ENCODE results near the gene PLEKHB2. TPM values are rescaled to one million over a fixed set of nuclear protein-coding genes. Genes with fewer than 3 reads are reported as not detected.
"Not testable (repeated sequence)": the region's sequence is repeated elsewhere in the genome, so short reads cannot be mapped to it uniquely, and the experiment has no call there.

Gene PLEKHB2
- total RNA-seq, 1 experiment from 2014 or later, result 55.9 TPM

GRCh38 chr2:131178721-131179418 is 73.7 kb downstream of the PLEKHB2 start:
- not testable (repeated sequence) for H3K27ac ChIP-seq (ENCODE audit: insufficient read length, low read depth, low read length); H3K79me2 ChIP-seq (ENCODE audit: insufficient read depth, low read length); H3K9me3 Mint-ChIP-seq; H3K9ac ChIP-seq (ENCODE audit: extremely low read depth, insufficient read length, low read length); H3K4me2 ChIP-seq (ENCODE audit: insufficient read depth, insufficient read length, low read length); H2AFZ ChIP-seq (ENCODE audit: low read length); H2BK20ac ChIP-seq (ENCODE audit: low read depth, low read length, poor library complexity, severe bottlenecking); H3K56ac ChIP-seq (ENCODE audit: insufficient read length, low read depth, low read length); H4K5ac ChIP-seq (ENCODE audit: insufficient read length, low read depth, low read length); H3K4me1 ChIP-seq (ENCODE audit: insufficient read depth, low read length); H2BK12ac ChIP-seq (ENCODE audit: insufficient read length, low read depth, low read length); H2BK5ac ChIP-seq (ENCODE audit: insufficient read length, low read length); H2BK120ac ChIP-seq (ENCODE audit: low read depth, low read length, poor library complexity, severe bottlenecking); H3K4me3 Mint-ChIP-seq; H3K4ac ChIP-seq (ENCODE audit: low read depth, low read length); H3T11ph ChIP-seq (ENCODE audit: low read length); H2BK15ac ChIP-seq (ENCODE audit: low read depth, low read length); H3K27me3 ChIP-seq (ENCODE audit: insufficient read depth, low read length); H4K20me1 ChIP-seq (ENCODE audit: control insufficient read depth, insufficient read depth, insufficient read length); H3K9me3 ChIP-seq (ENCODE audit: control insufficient read depth, low read depth, low read length); H4K91ac ChIP-seq (ENCODE audit: insufficient read length, low read depth, low read length); H3K14ac ChIP-seq (ENCODE audit: insufficient read depth, low read length); H3K79me1 ChIP-seq (ENCODE audit: insufficient read depth, low read depth, low read length, poor library complexity, severe bottlenecking); H3K18ac ChIP-seq (ENCODE audit: insufficient read length, low read depth, low read length); H3K27ac Mint-ChIP-seq; H3K36me3 Mint-ChIP-seq (ENCODE audit: insufficient read depth in 1 of 3, low read depth in 3 of 3); H4K8ac ChIP-seq (replicated peaks; ENCODE audit: insufficient read length, low read depth, low read length); H3K4me1 Mint-ChIP-seq; DNase-seq; H3K23ac ChIP-seq (ENCODE audit: insufficient read length, low read depth, low read length); H2AK5ac ChIP-seq (ENCODE audit: insufficient read length, low read length); H3K23me2 ChIP-seq (ENCODE audit: insufficient read length, low read depth, low read length, poor library complexity, severe bottlenecking)
- whole genome bisulfite sequencing (ENCODE audit: extremely low coverage, insufficient read length, low lambda C conversion rate), result no CpG with 5 or more reads among the region's 15 CpGs
- H3K27me3 Mint-ChIP-seq (ENCODE audit: low read depth), result peaks cover 15% of the 10 kb centered on the region

- not testable (repeated sequence) for H3K9ac ChIP-seq (ENCODE audit: extremely low read depth, insufficient read length, low read length); DNase-seq; H3T11ph ChIP-seq (ENCODE audit: low read length); H3K36me3 Mint-ChIP-seq (ENCODE audit: insufficient read depth in 1 of 3, low read depth in 3 of 3); H3K79me1 ChIP-seq (ENCODE audit: insufficient read depth, low read depth, low read length, poor library complexity, severe bottlenecking); H3K79me2 ChIP-seq (ENCODE audit: insufficient read depth, low read length); H2BK20ac ChIP-seq (ENCODE audit: low read depth, low read length, poor library complexity, severe bottlenecking); H3K4me1 ChIP-seq (ENCODE audit: insufficient read depth, low read length); H3K14ac ChIP-seq (ENCODE audit: insufficient read depth, low read length); H3K56ac ChIP-seq (ENCODE audit: insufficient read length, low read depth, low read length); H2AFZ ChIP-seq (ENCODE audit: low read length); H2AK5ac ChIP-seq (ENCODE audit: insufficient read length, low read length); H3K27ac Mint-ChIP-seq; H4K5ac ChIP-seq (ENCODE audit: insufficient read length, low read depth, low read length); H3K9me3 Mint-ChIP-seq; H3K9me3 ChIP-seq (ENCODE audit: control insufficient read depth, low read depth, low read length); H3K27ac ChIP-seq (ENCODE audit: insufficient read length, low read depth, low read length); H4K91ac ChIP-seq (ENCODE audit: insufficient read length, low read depth, low read length); H3K18ac ChIP-seq (ENCODE audit: insufficient read length, low read depth, low read length); H3K4me1 Mint-ChIP-seq; H4K20me1 ChIP-seq (ENCODE audit: control insufficient read depth, insufficient read depth, insufficient read length); H2BK120ac ChIP-seq (ENCODE audit: low read depth, low read length, poor library complexity, severe bottlenecking); H3K4ac ChIP-seq (ENCODE audit: low read depth, low read length); H2BK5ac ChIP-seq (ENCODE audit: insufficient read length, low read length); H3K4me2 ChIP-seq (ENCODE audit: insufficient read depth, insufficient read length, low read length); H3K23me2 ChIP-seq (ENCODE audit: insufficient read length, low read depth, low read length, poor library complexity, severe bottlenecking); H3K27me3 ChIP-seq (ENCODE audit: insufficient read depth, low read length); H4K8ac ChIP-seq (replicated peaks; ENCODE audit: insufficient read length, low read depth, low read length); H3K23ac ChIP-seq (ENCODE audit: insufficient read length, low read depth, low read length); H3K4me3 Mint-ChIP-seq; H2BK12ac ChIP-seq (ENCODE audit: insufficient read length, low read depth, low read length); H2BK15ac ChIP-seq (ENCODE audit: low read depth, low read length)
- no CpG with 5 or more reads among the region's 4 CpGs for WGBS (ENCODE audit: extremely low coverage, insufficient read length, low lambda C conversion rate)
- H3K27me3 Mint-ChIP-seq (ENCODE audit: low read depth), result peaks cover 15% of the 10 kb centered on the region
These were observed 76.3 kb downstream of the PLEKHB2 start for GRCh38 chr2:131181451-131181850.
